H1 (cell line): Measurements from ENCODE around the gene KREMEN1. TPM values are rescaled to one million over a fixed set of nuclear protein-coding genes. Genes with fewer than 3 reads are reported as not detected.

Source experiments
- BRCA1 ChIP-seq: IDR thresholded peaks from 2 replicates; pipeline ENCODE4 v1.6.1; 2012; ENCODE audit warnings: low read depth, low read length, improper control_type of control experiment
- EP300 ChIP-seq, 2 experiments: IDR thresholded peaks; 1 replicate in 1 of 2; 2 replicates in 1 of 2; pipeline ENCODE4 v1.6.1; 2011 to 2012; ENCODE audit warnings: low read depth in 2 of 2, low read length in 2 of 2, mild to moderate bottlenecking in 2 of 2, borderline replicate concordance in 1 of 2, inconsistent platforms in 1 of 2, moderate library complexity in 1 of 2
- POU5F1 ChIP-seq: IDR thresholded peaks from 2 replicates; pipeline ENCODE4 v1.6.1; 2011; ENCODE audit warnings: low read depth, mild to moderate bottlenecking, low read length, moderate library complexity
- TEAD4 ChIP-seq: IDR thresholded peaks from 2 replicates; pipeline ENCODE4 v1.6.1; 2012; ENCODE audit warnings: low read depth, low read length, inconsistent platforms, mixed read lengths
- polyA plus RNA-seq, 7 experiments: library from polyadenylated mRNA; depleted of rRNA in 3 of 7; stranded (reverse) in 5 of 7; unstranded in 2 of 7; fragments of >200 nt in 5 of 7; fragments of 200-250 nt in 2 of 7; gene quantifications; 1 replicate in 5 of 7; 2 replicates in 1 of 7; 4 replicates in 1 of 7; pipeline versions ENCODE4 v1.2.1 to v1.2.3, GENCODE V29; 2011 to 2013; ENCODE audit warnings: missing spikeins in 2 of 7, mixed read lengths in 2 of 7
- total RNA-seq: library from RNA; stranded (reverse); fragmentation: NEBNext Ultra II Directional; extraction: Animal tissue kit (Norgen Biotek cat#: 25700); gene quantifications from 2 replicates; pipeline ENCODE4 v1.2.1, GENCODE V29; 2021

The KREMEN1 gene
- total and polyA plus RNA-seq, 2 of the 8 experiments (the other 6 are each of a cell fraction or from before 2014, with no cell fraction given), result 2.1 to 3.2 TPM

GRCh38 chr22:29125443-29125778 is 52.6 kb downstream of the KREMEN1 start (continued):
- TF ChIP-seq BRCA1, result no peak
- TF ChIP-seq EP300 (IDR thresholded peaks at IDR 0.05; ENCODE audit: borderline replicate concordance in 1 of 2, low read depth in 2 of 2, low read length in 2 of 2), result no peak
- TF ChIP-seq POU5F1, result no peak
- TF ChIP-seq TEAD4, result no peak
